ENCODE results near the gene FGFRL1.

The FGFRL1 gene

GRCh38 chr4:1002131-1002630 lies 9.2 kb upstream of the FGFRL1 start:
- TF ChIP-seq SIN3A (IDR thresholded peaks at IDR 0.05; ENCODE audit: borderline replicate concordance, insufficient read depth, low read length) (no peak), FOXP2 (optimal IDR thresholded peaks at IDR 0.05; ENCODE audit: borderline replicate concordance, extremely low read depth, extremely low read length, insufficient read depth) (no peak), POLR2AphosphoS5 (IDR thresholded peaks at IDR 0.05; ENCODE audit: low read depth, low read length) (no peak), TAF1 (IDR thresholded peaks at IDR 0.05; ENCODE audit: borderline replicate concordance, insufficient read depth, low read length) (no peak)
- TF ChIP-seq, protein P1, sequence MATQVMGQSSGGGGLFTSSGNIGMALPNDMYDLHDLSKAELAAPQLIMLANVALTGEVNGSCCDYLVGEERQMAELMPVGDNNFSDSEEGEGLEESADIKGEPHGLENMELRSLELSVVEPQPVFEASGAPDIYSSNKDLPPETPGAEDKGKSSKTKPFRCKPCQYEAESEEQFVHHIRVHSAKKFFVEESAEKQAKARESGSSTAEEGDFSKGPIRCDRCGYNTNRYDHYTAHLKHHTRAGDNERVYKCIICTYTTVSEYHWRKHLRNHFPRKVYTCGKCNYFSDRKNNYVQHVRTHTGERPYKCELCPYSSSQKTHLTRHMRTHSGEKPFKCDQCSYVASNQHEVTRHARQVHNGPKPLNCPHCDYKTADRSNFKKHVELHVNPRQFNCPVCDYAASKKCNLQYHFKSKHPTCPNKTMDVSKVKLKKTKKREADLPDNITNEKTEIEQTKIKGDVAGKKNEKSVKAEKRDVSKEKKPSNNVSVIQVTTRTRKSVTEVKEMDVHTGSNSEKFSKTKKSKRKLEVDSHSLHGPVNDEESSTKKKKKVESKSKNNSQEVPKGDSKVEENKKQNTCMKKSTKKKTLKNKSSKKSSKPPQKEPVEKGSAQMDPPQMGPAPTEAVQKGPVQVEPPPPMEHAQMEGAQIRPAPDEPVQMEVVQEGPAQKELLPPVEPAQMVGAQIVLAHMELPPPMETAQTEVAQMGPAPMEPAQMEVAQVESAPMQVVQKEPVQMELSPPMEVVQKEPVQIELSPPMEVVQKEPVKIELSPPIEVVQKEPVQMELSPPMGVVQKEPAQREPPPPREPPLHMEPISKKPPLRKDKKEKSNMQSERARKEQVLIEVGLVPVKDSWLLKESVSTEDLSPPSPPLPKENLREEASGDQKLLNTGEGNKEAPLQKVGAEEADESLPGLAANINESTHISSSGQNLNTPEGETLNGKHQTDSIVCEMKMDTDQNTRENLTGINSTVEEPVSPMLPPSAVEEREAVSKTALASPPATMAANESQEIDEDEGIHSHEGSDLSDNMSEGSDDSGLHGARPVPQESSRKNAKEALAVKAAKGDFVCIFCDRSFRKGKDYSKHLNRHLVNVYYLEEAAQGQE (IDR thresholded peaks at IDR 0.05; ENCODE audit: insufficient read depth in 1 of 2, low read depth in 2 of 2, low read length in 2 of 2), result no peak

- no peak for TF ChIP-seq POLR2AphosphoS5 (IDR thresholded peaks at IDR 0.05; ENCODE audit: low read depth, low read length)
- TF ChIP-seq FOXP2 (optimal IDR thresholded peaks at IDR 0.05; ENCODE audit: borderline replicate concordance, extremely low read depth, extremely low read length, insufficient read depth), result no peak
- TF ChIP-seq SIN3A (IDR thresholded peaks at IDR 0.05; ENCODE audit: borderline replicate concordance, insufficient read depth, low read length), result no peak
- TF ChIP-seq, protein P1 (IDR thresholded peaks at IDR 0.05; ENCODE audit: insufficient read depth in 1 of 2, low read depth in 2 of 2, low read length in 2 of 2), result no peak
- TF ChIP-seq TAF1 (IDR thresholded peaks at IDR 0.05; ENCODE audit: borderline replicate concordance, insufficient read depth, low read length), result no peak
These were observed 8.7 kb upstream of the FGFRL1 start for GRCh38 chr4:1002631-1003251.

DNA sequence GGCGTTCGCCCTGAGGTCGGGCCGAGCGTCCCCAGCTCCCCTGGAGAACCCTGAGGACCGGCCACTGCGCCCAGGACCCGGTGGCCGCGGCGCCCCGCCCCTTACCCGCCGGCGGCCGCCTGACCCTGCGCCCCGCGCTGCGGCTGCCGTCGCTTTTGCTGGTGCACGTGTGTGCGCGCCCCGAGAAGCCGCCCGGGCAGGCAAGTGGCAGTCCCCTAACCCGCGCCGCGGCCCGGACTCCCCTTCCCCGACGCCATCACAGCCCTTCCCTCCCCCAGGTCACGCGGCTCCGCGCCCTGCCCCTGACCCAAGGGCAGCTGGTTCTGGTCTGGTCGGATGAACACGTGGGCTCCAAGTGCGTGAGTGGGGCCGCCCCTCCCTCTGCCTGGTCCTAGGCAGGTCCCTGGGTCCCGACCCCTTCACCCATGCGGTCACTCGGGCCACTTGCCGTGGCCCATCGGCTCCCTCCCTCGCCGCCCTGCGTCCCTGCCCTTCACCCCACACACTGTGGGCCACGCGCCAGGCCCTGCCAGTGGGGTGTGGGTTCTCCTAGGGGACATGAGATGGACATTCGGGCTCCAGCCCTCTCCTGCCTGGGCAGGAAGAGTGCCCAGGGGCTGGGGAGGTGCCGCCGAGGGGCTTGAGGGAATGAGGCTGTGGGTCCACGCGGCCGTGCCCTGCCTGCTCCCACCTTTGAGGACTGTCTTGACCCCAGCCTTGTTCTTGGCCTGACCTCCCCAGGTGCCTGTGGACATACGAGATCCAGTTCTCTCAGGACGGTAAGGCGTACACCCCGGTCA lies 8.0 kb upstream of the FGFRL1 start:
- TF ChIP-seq TAF1 (IDR thresholded peaks at IDR 0.05; ENCODE audit: borderline replicate concordance, insufficient read depth, low read length), result no peak
- no peak for TF ChIP-seq SIN3A (IDR thresholded peaks at IDR 0.05; ENCODE audit: borderline replicate concordance, insufficient read depth, low read length)
- TF ChIP-seq FOXP2 (optimal IDR thresholded peaks at IDR 0.05; ENCODE audit: borderline replicate concordance, extremely low read depth, extremely low read length, insufficient read depth), result no peak
- TF ChIP-seq, protein P1 (IDR thresholded peaks at IDR 0.05; ENCODE audit: insufficient read depth in 1 of 2, low read depth in 2 of 2, low read length in 2 of 2), result no peak
- TF ChIP-seq POLR2AphosphoS5 (IDR thresholded peaks at IDR 0.05; ENCODE audit: low read depth, low read length), result no peak

GRCh38 chr4:1004071-1004418 lies 7.4 kb upstream of the FGFRL1 start:
- TF ChIP-seq SIN3A (IDR thresholded peaks at IDR 0.05; ENCODE audit: borderline replicate concordance, insufficient read depth, low read length) (no peak), POLR2AphosphoS5 (IDR thresholded peaks at IDR 0.05; ENCODE audit: low read depth, low read length) (no peak), FOXP2 (optimal IDR thresholded peaks at IDR 0.05; ENCODE audit: borderline replicate concordance, extremely low read depth, extremely low read length, insufficient read depth) (no peak), TAF1 (IDR thresholded peaks at IDR 0.05; ENCODE audit: borderline replicate concordance, insufficient read depth, low read length) (no peak)
- TF ChIP-seq, protein P1 (IDR thresholded peaks at IDR 0.05; ENCODE audit: insufficient read depth in 1 of 2, low read depth in 2 of 2, low read length in 2 of 2), result no peak
